CD14-positive monocyte (primary cell): ENCODE data around the gene GNG10. TPM values are rescaled to one million over a fixed set of nuclear protein-coding genes. Genes with fewer than 3 reads are reported as not detected.

Source experiments
- DNase-seq, 3 donors: peaks; one replicate each; pipeline ENCODE4 v3.0.0-alpha.2; 2011 to 2022
- H2AFZ ChIP-seq: 2 replicates; pipeline ENCODE4 v1.6.0; 2012; ENCODE audit warnings: mild to moderate bottlenecking, low read depth, low read length, inconsistent platforms; ENCODE audit not compliant: insufficient read depth, poor library complexity, severe bottlenecking
- H3K27ac ChIP-seq, 2 donors: 1 replicate in 1 of 2; 2 replicates in 1 of 2; pipeline ENCODE4 v1.5.1; 2012 to 2013; ENCODE audit warnings: low read length in 2 of 2, control low read depth in 1 of 2, inconsistent platforms in 1 of 2, low read depth in 1 of 2, mild to moderate bottlenecking in 1 of 2
- H3K27me3 ChIP-seq, 2 donors: one replicate each; pipeline versions ENCODE4 v1.6.0 to v1.6.1; 2011 to 2013; ENCODE audit warnings: low read length in 2 of 2; ENCODE audit not compliant: control insufficient read depth in 2 of 2, insufficient read depth in 2 of 2
- H3K36me3 ChIP-seq, 2 donors: replicated peaks in 1 of 2; 1 replicate in 1 of 2; 2 replicates in 1 of 2; pipeline versions ENCODE4 v1.5.1 to v1.6.1; 2012 to 2013; ENCODE audit warnings: low read length in 2 of 2, control low read depth in 1 of 2, inconsistent platforms in 1 of 2, mild to moderate bottlenecking in 1 of 2; ENCODE audit not compliant: insufficient read depth in 2 of 2, control insufficient read depth in 1 of 2
- H3K4me1 ChIP-seq, 2 donors: 1 replicate in 1 of 2; 2 replicates in 1 of 2; pipeline versions ENCODE4 v1.5.1 to v1.6.1; 2012 to 2013; ENCODE audit warnings: low read length in 2 of 2, control low read depth in 1 of 2, inconsistent platforms in 1 of 2, mild to moderate bottlenecking in 1 of 2, moderate library complexity in 1 of 2; ENCODE audit not compliant: insufficient read depth in 2 of 2, control insufficient read depth in 1 of 2
- H3K4me2 ChIP-seq: replicated peaks from 2 replicates; pipeline ENCODE3; 2012; ENCODE audit warnings: low read length, moderate library complexity, mild to moderate bottlenecking; ENCODE audit not compliant: poor library complexity, severe bottlenecking; ENCODE audit errors: extremely low read depth
- H3K4me3 ChIP-seq, 3 experiments: fragments of 200-600 bp in 1 of 3; sonication (generic) in 1 of 3; replicated peaks in 1 of 3; 1 replicate in 2 of 3; 2 replicates in 1 of 3; pipeline ENCODE4 v1.5.1; 2011 to 2013; ENCODE audit warnings: low read length in 3 of 3, mild to moderate bottlenecking in 3 of 3, control low read depth in 2 of 3, low read depth in 2 of 3, inconsistent platforms in 1 of 3, moderate library complexity in 1 of 3
- H3K79me2 ChIP-seq: 2 replicates; pipeline ENCODE4 v1.6.0; 2012; ENCODE audit warnings: mild to moderate bottlenecking, control low read depth, inconsistent platforms, low read length, moderate library complexity; ENCODE audit not compliant: insufficient read depth
- H3K9ac ChIP-seq: 2 replicates; pipeline ENCODE4 v1.6.0; 2017; ENCODE audit warnings: low read length, mild to moderate bottlenecking; ENCODE audit not compliant: insufficient read depth, poor library complexity, severe bottlenecking
- H3K9me3 ChIP-seq, 2 donors: replicated peaks in 1 of 2; 1 replicate in 1 of 2; 2 replicates in 1 of 2; pipeline versions ENCODE4 v1.5.1 to v1.6.1; 2012 to 2013; ENCODE audit warnings: low read length in 2 of 2, control low read depth in 1 of 2; ENCODE audit not compliant: control insufficient read depth in 1 of 2, insufficient read depth in 1 of 2
- H4K20me1 ChIP-seq: 2 replicates; pipeline ENCODE4 v1.6.0; 2012; ENCODE audit warnings: mild to moderate bottlenecking, low read length, control low read depth, moderate library complexity; ENCODE audit not compliant: insufficient read depth
- H3K27ac Mint-ChIP-seq, 7 donors: one replicate each; pipeline ENCODE4 v1.8.0; 2020; ENCODE audit warnings: mild to moderate bottlenecking in 7 of 7, mixed read lengths in 7 of 7, moderate library complexity in 6 of 7, inconsistent platforms in 2 of 7
- H3K27me3 Mint-ChIP-seq, 3 donors: one replicate each; pipeline ENCODE4 v1.8.0; 2021 to 2022; ENCODE audit warnings: low read depth in 3 of 3, mild to moderate bottlenecking in 3 of 3, mixed read lengths in 3 of 3, moderate library complexity in 3 of 3, inconsistent platforms in 1 of 3
- H3K36me3 Mint-ChIP-seq, 2 donors: one replicate each; pipeline ENCODE4 v1.8.0; 2020; ENCODE audit warnings: mixed read lengths in 2 of 2, inconsistent platforms in 1 of 2, mild to moderate bottlenecking in 1 of 2
- H3K4me1 Mint-ChIP-seq: one replicate; pipeline ENCODE4 v1.8.0; 2020; ENCODE audit warnings: mild to moderate bottlenecking, mixed read lengths
- H3K4me3 Mint-ChIP-seq, 2 donors: one replicate each; pipeline ENCODE4 v1.8.0; 2020; ENCODE audit warnings: mild to moderate bottlenecking in 2 of 2, mixed read lengths in 2 of 2, moderate library complexity in 1 of 2
- H3K9me3 Mint-ChIP-seq, 7 donors: one replicate each; pipeline ENCODE4 v1.8.0; 2020 to 2022; ENCODE audit warnings: mixed read lengths in 7 of 7, mild to moderate bottlenecking in 6 of 7, moderate library complexity in 6 of 7, inconsistent platforms in 2 of 7
- WGBS: methylation state at CpG from one replicate; pipeline ENCODE4 v1.1.5; 2013; ENCODE audit warnings: missing lambda C conversion rate; ENCODE audit not compliant: insufficient coverage; 5-methylcytosine and 5-hydroxymethylcytosine counted together
- intact Hi-C, 2 donors: fragments of 100-400 bp; cut with micrococcal nuclease; formaldehyde crosslinking; loops; one replicate each; pipeline versions ENCODE4 v1.15.0 to v1.15.1; 2023
- polyA minus RNA-seq: library from RNA; depleted of rRNA, polyadenylated mRNA; stranded (reverse); fragments of >200 nt; gene quantifications from 2 replicates; pipeline ENCODE4 v1.2.3, GENCODE V29; 2012
- polyA plus RNA-seq, 3 donors: library from polyadenylated mRNA; depleted of rRNA in 1 of 3; unstranded in 2 of 3; stranded (reverse) in 1 of 3; fragments of 300-500 nt in 2 of 3; fragments of >200 nt in 1 of 3; fragmentation: Illumina TruSeq in 2 of 3; gene quantifications; 1 replicate in 2 of 3; 2 replicates in 1 of 3; pipeline ENCODE4 v1.2.3, GENCODE V29; 2012 to 2021
- total RNA-seq, 12 experiments: library from RNA in 1 of 12; stranded (reverse) in 1 of 12; fragments of 120-200 nt in 1 of 12; gene quantifications; one replicate each; pipeline ENCODE4 v1.2.4 and lab custom pipeline; 2013 to 2026; ENCODE audit warnings: mixed read lengths in 6 of 12, inconsistent platforms in 1 of 12
- TF ChIP-seq, protein P1 (sequence below): fragments of 200-600 bp; IDR thresholded peaks from one replicate; pipeline ENCODE4 v1.8.0; 2022; ENCODE audit warnings: antibody characterized with exemption, mild to moderate bottlenecking

The GNG10 gene
- total RNA-seq (2013) = 36.3 TPM
- polyA plus RNA-seq (10 to 100 TPM; 42.9 to 84.1 (median 67.9) TPM), polyA minus RNA-seq (12.7 and 15.2 TPM in 2 replicates), total RNA-seq (lab: John Stamatoyannopoulos, UW) (0 to 0.21 (median 0.07) reads per million in 11 experiments)

- Mint-ChIP-seq H3K4me3 (peak within 1 kb of the TSS; percentile 100), H3K9me3 (no peaks in the 10 kb centered on the region), H3K4me1 (peaks cover 27% of the 10 kb centered on the region), H3K27me3 (peaks cover 5 to 10% (median 9%) of the 10 kb centered on the region in 3 donors), H3K27ac (peak within 1 kb of the TSS; percentile 79 to 93 (median 88)), H3K36me3 (peaks cover 5 to 22% of the 10 kb centered on the region in 2 donors)
- peaks cover 18 to 22% of the 10 kb centered on the region in 2 donors for H3K4me1 ChIP-seq
- intact Hi-C loops = no loop called here
- H2AFZ ChIP-seq = peak within 1 kb of the TSS; percentile 86
- H3K4me2 ChIP-seq = peak within 1 kb of the TSS; percentile 93
- peaks cover 3 to 20% of the 10 kb centered on the region in 2 donors for H3K36me3 ChIP-seq
- under 1% methylated on average over 61 of the region's 61 CpGs for WGBS
- DNase-seq = peak in 2 of 3 donors; percentile 17 to 25
- H3K9ac ChIP-seq = peak within 1 kb of the TSS; percentile 68
- H4K20me1 ChIP-seq = peaks cover 33% of the 10 kb centered on the region
- TF ChIP-seq, protein P1, sequence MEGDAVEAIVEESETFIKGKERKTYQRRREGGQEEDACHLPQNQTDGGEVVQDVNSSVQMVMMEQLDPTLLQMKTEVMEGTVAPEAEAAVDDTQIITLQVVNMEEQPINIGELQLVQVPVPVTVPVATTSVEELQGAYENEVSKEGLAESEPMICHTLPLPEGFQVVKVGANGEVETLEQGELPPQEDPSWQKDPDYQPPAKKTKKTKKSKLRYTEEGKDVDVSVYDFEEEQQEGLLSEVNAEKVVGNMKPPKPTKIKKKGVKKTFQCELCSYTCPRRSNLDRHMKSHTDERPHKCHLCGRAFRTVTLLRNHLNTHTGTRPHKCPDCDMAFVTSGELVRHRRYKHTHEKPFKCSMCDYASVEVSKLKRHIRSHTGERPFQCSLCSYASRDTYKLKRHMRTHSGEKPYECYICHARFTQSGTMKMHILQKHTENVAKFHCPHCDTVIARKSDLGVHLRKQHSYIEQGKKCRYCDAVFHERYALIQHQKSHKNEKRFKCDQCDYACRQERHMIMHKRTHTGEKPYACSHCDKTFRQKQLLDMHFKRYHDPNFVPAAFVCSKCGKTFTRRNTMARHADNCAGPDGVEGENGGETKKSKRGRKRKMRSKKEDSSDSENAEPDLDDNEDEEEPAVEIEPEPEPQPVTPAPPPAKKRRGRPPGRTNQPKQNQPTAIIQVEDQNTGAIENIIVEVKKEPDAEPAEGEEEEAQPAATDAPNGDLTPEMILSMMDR = no peak
- H3K27ac ChIP-seq = peak within 1 kb of the TSS; percentile 26 to 60
- no peaks in the 10 kb centered on the region for H3K9me3 ChIP-seq
- H3K27me3 ChIP-seq = no peaks in the 10 kb centered on the region
- H3K79me2 ChIP-seq = peaks cover 31% of the 10 kb centered on the region
- peak within 1 kb of the TSS; percentile 68 to 85 (median 80) for H3K4me3 ChIP-seq
Measured at GRCh38 chr9:111661150-111661801, at the start of gene GNG10. Gene GNG10 (plus strand): TSS chr9:111661605. CDS start chr9:111661635, 30 bp downstream.

DNA sequence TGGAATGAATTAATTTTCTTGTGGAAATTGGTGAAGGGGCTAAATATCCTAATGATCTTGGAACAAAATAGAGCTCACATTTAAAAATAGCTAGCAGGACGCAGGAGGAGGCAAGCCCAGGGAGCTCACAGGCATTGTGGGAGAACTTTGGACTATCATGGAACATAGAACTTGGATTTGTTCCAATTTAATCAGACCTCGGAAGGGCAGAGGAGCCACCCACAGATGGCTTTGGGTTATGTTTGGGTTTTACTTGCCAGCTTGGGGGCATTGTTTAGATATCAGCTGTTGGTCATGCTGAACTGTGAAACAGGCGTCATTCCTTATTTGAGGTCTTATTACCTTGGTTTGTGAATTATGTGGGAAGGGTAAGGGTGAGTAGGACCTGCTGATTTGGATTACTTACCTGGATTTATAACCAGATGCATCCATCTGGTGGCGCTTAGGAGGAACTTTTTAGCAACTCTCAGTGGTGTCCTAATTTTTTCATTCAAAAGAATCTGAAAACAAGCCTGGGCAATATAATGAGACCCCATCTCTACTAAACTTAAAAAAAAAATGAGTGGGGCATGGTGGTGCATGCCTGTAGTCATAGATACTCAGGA is 47.9 kb upstream of the GNG10 start:
- H4K20me1 ChIP-seq = no peaks in the 10 kb centered on the region
- DNase-seq = no peak
- no peaks in the 10 kb centered on the region for H3K9me3 ChIP-seq
- no peaks in the 10 kb centered on the region for H3K79me2 ChIP-seq
- H3K27me3 ChIP-seq = no peaks in the 10 kb centered on the region
- no peak overlapping the region for H3K9ac ChIP-seq
- no peaks in the 10 kb centered on the region for H3K36me3 ChIP-seq
- H3K27ac ChIP-seq = no peak overlapping the region
- 76% methylated on average over 2 of the region's 4 CpGs for WGBS
- Mint-ChIP-seq H3K4me1 (no peaks in the 10 kb centered on the region), H3K27me3 (peaks cover 3 to 38% (median 9%) of the 10 kb centered on the region in 3 donors), H3K4me3 (peak overlapping the region in 1 of 2 donors; percentile 28), H3K36me3 (no peaks in the 10 kb centered on the region), H3K9me3 (peaks cover 0 to 3% (median 2%) of the 10 kb centered on the region in 7 donors), H3K27ac (peak overlapping the region in 1 of 7 donors; percentile 31)
- intact Hi-C loops = no loop called here
- TF ChIP-seq, protein P1 = no peak
- H3K4me3 ChIP-seq = no peak overlapping the region
- no peaks in the 10 kb centered on the region for H3K4me1 ChIP-seq
- no peak overlapping the region for H2AFZ ChIP-seq
- H3K4me2 ChIP-seq = no peak overlapping the region
